Stimulated activated CD4-positive, alpha-beta T cell treated with anti-CD3 and anti-CD28 coated beads, TNF-alpha, amount 100 ng/mL, for 4 hours (primary cell): ENCODE measurements around the gene MVP.
"Not testable (repeated sequence)": the region's sequence is repeated elsewhere in the genome, so short reads cannot be mapped to it uniquely, and the experiment has no call there.

Source experiments
- DNase-seq, 3 experiments: peaks; one replicate each; pipeline ENCODE4 v3.0.0-alpha.2; 2020; ENCODE audit warnings: low read depth in 3 of 3

The MVP gene

DNA sequence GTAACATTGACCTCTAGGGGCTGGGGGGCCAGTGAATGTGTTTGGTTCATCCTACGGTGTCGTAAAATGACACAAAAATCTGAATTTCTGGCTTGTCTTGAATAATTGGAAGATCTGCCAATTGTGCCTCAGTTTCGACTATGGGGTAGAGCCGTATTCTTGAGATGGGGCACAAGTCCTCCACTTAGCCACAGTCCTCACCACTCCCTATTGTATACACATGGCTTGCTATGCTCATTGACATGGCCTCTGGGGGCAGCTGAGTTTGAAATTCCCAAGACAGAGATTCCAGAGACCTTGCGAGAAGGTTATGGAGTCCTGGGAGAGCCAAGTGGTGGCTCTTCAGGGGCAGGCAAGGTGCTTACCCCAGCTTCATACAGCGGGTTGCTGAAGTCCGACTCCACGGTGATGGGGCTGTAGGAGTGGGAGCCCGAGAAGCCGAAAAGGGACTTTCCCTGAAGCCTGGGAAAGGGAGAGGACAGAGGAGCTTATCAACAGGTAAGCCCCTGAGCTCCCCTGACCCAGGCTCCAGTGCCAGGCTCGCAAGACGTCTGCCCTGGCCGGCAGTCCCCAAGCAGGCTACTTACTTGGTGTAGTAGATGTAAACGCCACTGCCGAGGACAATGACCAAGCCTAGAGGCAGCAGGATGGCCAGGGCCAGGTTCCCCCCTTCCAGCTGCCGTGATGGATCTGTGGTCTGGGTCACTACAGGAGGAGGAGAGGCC, 51.7 kb downstream of the MVP start:
- no peak for DNase-seq

DNA sequence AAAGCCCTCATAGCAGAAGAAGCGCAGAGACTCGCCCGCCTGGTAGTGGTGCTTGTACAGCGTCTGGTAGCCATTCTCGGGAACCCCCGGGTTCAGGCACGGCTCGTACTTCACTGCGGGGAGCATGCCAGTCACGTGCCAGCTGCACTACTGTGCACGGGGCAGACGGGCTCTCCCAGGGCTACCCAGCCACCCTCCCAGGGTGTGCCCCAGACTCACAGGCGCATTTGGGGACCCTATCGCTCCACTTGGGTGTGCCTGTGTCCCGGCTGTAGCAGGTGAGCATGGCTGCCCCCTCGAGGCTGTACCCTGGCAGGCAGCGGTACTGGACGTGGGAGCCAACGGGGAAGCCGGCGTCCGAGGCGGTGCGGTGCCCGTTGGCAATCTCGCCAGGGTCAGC, 53.1 kb downstream of the MVP start:
- no peak for DNase-seq

DNA sequence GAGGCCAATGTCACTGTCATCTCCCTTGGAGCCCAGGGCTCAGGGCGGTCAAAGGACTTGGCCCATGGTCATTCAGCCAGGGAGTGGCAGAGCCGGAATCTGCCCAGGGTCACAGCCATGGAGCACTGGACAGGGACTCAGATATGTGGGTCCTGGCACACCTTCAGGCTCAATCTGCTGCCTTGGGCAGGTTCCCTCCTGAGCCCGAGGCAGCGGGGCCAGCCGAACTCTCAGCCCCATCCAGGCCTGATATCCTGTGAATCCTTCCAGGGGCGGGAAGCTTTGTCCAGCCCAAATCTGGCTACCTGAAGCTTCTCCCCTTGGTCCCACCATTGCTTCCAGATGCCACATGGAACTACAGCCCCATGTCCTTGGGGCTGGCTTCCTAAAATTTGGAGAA, 54.9 kb downstream of the MVP start:
- DNase-seq = no peak

DNA sequence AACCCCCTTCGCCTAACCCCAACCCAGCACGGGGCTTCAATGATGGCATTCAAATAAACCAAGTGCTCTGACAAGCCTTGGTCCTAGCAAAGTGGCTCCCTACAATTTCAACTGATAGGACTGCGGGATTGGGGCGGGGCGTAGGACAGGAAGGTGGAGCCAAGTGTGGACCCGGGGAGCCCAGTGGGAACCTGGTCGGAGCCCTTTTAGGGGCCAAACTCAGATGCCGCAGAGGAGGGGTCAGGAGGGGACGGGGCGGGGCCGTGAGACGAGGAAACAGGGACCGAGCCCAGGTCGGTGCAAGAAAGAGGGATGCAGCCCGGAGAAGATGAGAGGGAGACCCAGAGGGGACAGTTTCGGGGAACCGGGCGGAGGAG, 55.9 kb downstream of the MVP start:
- no peak for DNase-seq

DNA sequence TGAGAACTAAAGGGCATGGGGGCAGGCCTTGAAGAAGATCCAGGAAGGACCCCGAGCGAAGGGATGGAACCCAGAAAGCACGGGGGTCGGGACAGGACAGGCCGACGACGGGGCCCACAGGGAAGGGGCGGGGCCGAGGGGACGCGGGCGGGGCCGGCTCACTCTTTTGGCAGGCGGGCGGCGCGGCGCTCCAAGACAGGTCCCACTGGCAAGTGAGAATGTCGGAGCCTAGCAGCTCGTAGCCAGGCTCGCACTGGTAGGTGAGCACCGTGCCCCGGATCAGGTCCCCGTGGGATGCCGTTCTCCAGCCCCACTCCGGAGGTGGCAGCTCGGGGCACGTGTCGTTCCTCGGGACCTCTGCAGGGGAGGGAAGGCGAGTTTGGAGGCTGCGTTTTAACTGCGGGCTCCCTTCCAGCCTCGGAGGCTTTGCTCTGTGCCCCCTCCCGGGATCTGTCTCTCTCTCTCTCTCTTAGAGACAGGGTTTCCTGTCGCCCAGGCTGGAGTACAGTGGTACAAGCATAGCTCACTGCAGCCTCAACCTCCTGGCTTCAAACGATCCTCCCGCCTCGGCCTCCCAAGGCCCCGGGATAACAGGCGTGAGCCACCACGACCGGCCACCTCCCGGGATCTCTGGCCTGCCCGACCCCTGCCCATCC, 56.5 kb downstream of the MVP start:
- DNase-seq = peak in 1 of 3 experiments; percentile 7

DNA sequence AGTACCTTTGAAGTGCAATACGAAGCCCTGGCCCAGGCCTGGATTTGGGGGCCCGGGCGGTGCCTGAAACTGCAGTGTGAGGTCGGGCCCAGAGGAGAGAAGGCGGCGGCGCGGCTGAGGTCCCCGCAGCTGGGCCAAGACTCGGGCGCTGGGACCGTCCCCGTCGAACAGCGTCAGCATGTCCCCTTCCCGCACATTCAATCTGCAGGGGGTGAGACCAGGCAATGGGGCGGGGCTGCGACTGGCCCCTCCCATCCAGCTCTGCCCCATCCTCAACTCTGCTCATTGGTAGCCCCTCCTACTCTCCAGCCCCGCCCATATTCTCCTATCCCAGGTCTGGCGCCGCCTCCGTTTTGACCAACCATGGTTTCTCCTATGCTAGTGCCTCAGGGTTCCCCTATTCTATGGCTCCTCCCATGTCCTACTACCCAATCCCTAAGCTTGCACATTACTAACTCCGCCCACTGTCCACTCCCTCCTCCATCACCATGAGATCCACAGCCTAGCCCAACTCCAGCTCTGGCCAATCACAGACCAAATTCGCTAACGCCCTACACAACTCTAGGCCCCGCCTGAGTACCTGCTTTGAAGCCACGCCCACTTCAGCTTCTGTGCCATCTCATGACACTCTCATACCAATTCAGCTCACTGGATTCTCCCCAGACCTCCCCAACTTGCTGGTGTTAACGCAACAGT, 57.2 kb downstream of the MVP start:
- peak in 2 of 3 experiments; percentile 7 to 16 for DNase-seq

DNA sequence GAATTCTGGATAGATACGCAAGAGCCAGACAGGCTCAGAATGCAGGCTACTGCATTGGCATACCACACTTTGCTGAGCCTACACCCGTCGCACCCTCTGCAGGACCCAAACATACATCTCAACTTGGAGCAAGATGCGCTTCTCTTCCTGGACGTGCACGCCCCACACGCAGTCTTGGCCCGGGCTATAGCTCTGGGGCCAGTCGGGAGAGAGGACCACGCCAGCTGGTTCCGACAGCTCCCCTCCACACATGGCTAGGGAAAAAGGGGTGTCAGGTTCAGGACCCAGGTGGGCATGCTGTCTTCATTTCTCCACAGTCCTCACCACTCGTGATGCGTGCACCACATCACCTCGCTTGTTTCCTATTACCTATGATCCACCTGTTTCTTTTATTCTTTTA, 57.9 kb downstream of the MVP start:
- no peak for DNase-seq

DNA sequence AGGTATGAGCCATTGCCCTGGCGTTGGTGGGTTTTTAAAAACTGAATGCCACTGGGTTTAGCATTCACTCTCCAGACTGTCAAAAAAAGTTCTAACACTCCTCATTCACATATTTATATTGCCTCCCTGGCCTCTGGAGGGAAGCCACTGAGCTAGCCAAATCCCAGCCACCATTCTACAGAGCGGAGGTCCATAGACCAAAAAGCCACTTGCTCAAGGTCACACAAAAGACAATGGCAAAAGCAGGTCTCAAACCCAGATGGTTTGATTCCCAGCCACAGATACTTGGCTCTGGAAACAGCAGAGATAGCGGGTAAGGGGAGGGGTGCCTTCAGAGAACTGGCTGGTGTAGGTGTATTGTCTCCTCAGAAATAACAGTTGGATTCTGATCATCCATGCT, 60.8 kb downstream of the MVP start:
- DNase-seq = no peak

DNA sequence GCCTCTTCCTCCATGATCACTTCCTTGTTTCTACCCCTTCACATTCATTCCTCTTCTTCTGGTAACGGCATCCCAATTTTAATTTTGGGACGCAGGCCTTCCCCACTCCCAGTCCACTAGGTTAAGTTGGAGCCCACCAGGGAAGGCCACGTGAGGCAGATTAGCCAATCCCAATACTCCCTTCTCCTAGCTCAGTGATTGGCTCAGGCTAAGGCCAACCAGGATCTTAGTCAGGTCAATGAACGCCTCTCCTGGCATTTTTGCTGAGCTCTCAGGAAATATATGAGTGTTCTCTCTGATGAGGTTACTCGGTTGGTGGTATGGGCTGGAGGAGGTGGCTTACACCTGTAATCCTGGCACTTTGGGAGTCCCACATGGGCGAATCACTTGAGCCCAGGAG, 63.7 kb downstream of the MVP start:
- DNase-seq = no peak

DNA sequence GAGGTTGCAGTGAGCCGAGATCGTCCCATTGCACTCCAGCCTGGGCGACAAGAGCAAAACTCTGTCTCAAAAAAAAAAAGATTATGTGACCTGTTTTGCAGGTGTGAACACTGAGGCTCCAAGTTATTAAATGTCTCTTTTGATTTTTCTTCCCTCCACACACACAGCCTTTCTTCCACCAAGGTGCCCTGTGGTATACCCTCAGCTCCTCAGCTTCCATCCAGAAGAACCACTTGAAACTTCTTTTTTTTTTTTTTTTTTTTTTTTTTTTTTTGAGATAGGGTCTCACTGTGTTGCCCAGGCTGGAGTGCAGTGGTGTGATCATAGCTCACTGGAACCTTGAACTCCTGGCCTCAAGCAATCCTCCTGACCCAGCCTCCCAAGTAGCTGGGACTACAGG, 69.1 kb downstream of the MVP start:
- DNase-seq = not testable (repeated sequence)

DNA sequence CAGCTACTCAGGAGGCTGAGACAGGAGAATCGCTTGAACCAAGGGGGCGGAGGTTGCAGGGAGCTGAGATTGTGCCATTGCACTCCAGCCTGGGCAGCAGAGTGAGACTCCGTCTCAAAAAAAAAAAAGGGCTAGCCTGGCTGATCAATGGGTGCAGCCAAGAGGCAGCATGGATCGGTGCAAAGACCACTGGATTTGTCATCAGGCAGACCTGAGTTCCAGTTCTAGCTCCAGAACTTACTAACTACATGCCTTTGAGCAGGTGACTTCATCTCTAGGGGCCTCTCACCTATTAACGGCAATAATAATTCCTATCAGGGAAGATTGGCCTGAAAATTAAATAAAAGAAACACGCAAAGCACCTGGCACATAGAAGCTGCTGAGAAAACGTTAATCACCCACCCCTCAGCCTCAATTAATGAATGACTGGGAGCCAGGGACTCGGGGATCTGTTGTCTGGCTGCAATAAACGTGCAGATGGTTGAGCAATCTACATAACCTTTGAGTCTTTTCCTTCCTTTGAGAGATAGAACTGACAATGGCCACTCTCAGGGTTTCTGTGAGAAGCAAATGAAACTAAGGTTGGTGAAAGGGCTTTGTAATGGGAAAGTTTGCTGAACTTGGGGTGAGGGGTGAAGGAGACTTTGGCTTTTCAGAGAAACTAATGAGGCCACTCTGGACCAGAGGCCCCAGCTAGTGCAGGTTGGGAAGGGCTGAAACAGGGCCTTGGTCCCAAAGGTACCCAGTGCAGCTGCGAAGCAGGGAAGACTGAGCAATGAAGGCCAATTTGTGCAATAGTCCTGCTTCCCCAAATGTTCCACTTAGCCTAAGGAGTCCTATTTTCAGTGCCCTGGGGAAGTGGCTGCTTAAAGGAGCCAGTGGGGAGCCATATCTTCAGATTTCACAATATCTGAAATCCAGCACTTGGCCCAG, 71.5 kb downstream of the MVP start:
- no peak for DNase-seq

DNA sequence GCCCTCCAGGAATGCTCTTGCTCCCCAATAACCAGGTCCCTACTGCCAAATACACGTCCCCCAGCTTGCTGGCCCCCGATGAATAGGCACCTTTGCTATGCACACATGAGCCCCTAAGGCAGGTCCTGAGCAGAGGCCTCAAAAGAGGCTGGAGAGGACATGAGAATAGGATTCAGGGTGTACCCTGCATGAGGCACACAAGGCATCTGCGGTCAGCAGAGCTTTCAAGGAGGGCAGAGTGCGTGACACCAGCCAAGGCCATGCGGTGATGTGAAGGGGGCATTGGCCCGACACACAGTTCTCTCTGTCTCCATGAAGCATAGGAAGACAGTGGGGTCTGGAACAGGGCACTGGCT, 72.2 kb downstream of the MVP start:
- no peak for DNase-seq

DNA sequence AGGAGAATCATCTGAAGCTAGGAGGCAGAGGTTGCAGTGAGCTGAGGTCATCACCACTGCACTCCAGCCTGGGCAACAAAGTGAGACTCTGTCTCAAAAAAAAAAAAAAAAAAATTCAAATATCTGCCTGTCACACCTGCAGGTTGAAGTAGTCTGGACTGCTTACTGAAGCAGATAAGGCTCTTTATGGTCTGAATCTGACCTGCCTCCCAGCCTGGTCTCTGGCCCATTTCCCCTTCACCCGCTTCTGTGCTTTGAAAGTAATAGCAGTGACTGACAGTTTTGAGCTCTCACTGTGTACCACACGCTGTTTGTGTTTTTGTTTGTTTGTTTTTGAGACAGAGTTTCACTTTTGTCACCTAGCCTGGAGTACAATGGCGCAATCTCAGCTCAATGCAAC, 73.3 kb downstream of the MVP start:
- no peak for DNase-seq

DNA sequence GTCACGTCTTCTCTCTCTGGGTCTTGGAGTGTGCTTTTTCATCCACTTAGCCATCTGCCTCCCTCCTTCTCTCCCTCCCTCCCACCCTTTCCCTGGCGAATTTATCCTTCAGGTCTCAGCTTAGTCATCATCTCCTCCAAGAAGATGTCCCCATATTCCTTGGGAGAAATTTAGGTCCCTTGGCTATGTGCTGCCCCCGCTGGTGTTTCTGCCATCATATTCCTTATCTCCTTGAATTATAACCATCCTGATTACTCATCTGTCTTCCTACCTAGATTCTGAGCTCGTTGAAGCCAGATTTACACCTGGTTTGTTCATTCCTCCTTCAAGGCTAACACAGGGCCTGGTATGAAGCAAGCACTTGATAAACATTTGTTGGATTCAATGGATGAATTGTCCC, 74.1 kb downstream of the MVP start:
- DNase-seq = no peak

DNA sequence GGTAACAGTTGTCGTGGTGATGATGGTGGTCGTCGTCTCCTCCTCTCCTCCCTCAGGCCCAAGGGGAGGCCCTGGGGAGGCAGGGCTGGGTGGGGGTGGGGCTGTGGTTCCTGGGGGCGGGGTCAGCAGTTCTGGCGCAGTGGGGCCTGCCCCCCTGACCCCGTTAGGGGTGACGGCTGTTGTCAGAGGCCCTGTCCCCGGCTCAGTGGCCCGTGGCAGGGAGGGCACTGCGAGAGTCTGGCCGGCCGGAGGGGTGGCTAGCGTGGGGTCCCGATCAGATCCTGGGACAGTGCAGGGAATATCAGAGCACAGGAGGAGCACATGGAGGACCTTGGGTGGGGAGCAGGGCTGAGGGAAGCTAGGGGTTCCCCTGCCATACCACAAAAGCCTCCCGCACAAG, 76.6 kb downstream of the MVP start:
- no peak for DNase-seq

DNA sequence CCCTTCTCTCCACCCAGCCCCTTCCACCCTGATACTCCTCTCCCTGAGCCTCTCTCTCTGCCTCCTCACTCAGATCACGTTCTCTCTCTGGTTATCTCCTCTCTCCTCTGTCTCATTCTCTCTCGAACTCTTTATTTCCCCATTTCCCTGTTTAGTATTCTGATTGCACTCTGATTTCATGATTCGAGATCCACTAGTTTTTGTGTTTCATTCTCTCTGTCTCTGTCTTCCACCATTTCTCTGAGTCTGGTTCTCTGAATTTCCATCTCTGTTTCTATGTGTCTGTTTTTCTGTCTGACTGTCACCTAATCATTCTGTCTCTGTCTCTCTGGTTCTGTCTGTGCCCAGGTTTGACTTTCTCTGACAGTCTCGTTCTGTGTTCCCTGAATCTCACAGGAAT, 77.1 kb downstream of the MVP start:
- DNase-seq = no peak
